Stimulated activated CD4-positive, alpha-beta T cell treated with anti-CD3 and anti-CD28 coated beads, Interleukin-15, amount 100 ng/mL, for 24 hours (primary cell): ENCODE results near the gene PHACTR3.
"Not testable (repeated sequence)": the region's sequence is repeated elsewhere in the genome, so short reads cannot be mapped to it uniquely, and the experiment has no call there.

Experiments used
- DNase-seq: peaks from one replicate; pipeline ENCODE4 v3.0.0-alpha.2; 2020

The PHACTR3 gene

DNA sequence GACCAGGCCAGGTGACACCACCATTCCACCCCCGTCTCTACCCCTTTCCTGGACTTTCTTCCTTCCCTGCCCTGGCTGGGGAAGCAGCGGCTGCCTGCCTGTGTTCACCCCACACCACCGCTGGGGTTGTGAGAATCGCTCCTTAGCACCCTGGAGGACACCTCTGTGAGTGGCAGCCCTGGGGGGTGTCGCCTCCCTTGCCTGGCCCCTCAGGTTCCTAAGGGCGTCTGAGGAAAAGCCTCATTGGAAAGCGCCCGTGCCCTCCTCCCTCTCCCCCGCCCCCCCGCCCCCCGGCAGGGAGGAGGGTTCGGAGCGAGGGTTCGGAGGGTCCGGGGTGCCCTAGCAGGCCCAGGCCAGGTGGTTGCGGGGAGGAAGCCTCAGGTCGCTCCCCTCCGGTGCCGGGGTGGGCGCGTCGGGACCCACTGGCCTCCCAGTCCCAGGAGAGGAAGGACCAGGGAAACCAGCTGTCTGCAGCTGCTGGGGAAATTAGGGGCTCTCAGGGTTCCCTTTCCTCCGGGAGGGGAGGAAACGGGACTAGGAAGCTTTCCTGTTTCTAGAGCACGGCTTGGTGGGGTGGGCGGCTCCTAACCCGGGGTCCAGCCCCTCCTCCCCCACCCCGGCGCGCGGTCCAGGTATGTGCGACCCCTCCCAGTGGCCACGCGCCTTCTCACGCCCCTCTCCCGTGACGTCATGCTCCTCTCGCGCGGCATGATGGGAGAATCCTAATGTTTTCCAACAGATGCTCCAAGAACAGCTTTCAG lies at the start of gene PHACTR3:
Gene PHACTR3 (plus strand): TSS at position 760 of the 761 bp plus-strand sequence. CDS start 475 bp downstream, outside the sequence.
- DNase-seq, result no peak

- not testable (repeated sequence) for DNase-seq
Measured at GRCh38 chr20:59557733-59558529, 46.4 kb upstream of the PHACTR3 start.

GRCh38 chr20:59559024-59559817 lies 45.1 kb upstream of the PHACTR3 start:
- no peak for DNase-seq

- DNase-seq, result no peak
Measured at GRCh38 chr20:59559863-59560262, 44.5 kb upstream of the PHACTR3 start.

DNA sequence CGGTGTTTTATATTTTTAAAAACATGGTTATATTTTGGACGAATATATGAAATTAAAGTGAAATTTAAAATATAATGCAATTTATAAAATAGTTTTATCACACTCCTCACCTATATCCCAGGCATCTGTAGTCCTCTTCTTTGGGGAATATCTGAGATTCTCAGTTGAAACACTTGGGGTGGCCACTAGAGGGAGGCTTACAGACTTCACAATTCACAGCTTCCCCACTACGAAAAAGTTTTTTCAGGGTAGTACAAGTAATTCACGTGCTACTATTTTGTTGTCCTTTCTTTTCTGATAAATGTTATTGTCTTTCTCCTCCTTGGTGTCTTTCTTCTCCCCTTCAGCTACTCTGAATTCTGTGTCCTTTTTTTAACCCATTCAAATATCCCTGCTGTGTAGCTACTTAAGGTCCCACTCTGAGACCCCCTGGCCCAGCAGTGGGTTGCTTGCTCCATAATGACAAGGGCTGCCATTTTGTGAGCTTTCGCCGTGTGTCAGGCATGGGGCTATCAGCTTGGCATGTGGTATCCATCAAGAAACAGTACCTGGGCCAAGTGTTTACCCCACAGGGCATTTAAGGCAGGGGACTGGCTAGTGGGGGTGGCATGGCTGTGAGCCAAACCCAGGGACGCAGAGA lies 43.6 kb upstream of the PHACTR3 start:
- no peak for DNase-seq

DNA sequence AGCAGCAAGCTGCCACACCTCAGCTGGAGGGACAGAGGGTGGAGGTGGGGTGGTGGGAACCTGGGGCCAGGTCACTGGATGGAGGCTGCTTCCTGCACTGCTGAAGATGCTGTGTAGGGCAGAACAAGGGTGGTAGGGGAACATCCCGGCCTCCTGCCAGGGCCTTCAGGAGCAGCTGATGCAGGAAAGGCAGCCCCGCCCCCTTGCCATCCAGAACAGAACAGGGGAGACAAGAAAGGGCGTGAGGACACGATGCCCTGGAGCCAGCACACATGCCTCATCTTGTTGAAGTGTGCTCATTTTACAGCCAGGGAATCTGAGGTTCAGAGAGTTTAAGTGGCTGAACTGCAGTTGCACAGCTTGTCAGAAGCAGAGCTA lies 43.1 kb upstream of the PHACTR3 start:
- DNase-seq, result no peak

GRCh38 chr20:59561614-59562277 lies 42.6 kb upstream of the PHACTR3 start:
- no peak for DNase-seq

DNA sequence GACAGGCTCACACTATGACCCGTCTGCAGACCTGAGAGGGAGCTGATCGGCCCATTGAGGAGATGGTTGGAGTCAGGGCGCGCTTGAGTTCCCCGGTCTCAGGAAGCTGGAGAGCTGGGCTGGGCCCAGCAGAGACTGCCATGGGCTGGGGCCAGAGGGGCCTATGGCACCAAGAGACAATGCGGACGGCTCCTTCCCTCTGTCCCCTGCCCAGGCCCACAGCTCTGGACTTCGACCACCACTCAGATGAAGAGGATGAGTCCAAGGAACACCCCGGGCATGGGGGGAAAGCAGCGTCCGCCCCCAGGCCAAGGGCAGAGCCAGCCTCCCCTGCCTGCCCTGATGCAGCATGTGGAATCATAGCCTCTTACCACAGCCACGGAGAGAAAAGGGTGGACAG lies 40.2 kb upstream of the PHACTR3 start:
- DNase-seq, result no peak

DNA sequence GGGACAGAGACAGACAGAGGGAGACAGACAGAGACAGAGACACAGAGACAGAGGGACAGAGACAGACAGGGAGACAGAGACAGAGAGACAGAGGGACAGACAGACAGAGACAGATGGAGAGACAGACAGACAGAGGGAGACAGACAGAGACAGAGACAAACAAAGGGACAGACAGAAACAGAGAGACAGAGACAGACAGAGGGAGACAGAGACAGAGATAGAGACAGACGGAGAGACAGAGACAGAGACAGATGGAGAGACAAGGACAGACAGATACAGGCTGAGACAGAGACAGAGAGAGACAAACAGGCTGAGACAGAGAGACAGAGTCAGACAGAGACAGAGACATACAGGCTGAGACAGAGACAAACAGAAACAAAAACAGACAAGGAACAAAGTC lies 39.4 kb upstream of the PHACTR3 start:
- no peak for DNase-seq

GRCh38 chr20:59565768-59566461 lies 38.4 kb upstream of the PHACTR3 start:
- no peak for DNase-seq

- no peak for DNase-seq
Measured at GRCh38 chr20:59566631-59567524, 37.5 kb upstream of the PHACTR3 start.

- no peak for DNase-seq
Measured at GRCh38 chr20:59567585-59568508, 36.5 kb upstream of the PHACTR3 start.

DNA sequence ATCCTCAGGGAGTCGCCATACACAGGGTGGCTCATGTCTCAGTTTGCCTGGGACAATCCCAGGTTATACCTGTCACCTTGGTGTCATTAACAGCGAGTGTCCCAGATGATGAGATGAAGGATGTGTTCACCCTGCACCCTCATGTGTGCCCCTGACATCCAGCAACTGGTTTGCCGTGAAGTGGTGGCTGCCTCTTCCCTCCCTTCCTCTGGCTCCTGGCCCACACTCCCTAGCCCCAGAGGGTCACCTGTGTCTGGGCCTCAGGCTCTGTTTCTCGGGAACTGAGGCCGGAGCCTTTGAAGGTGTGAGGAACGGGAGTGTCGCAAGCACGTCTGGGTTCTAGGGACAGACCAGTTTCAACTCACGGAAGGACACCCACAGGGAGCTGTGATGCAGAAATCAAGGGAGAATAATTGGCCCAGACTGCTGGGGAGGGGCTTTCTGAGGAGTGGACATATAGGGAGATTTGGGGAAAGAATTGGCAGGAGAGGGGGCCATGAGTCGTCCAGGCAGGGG lies 35.8 kb upstream of the PHACTR3 start:
- no peak for DNase-seq

DNA sequence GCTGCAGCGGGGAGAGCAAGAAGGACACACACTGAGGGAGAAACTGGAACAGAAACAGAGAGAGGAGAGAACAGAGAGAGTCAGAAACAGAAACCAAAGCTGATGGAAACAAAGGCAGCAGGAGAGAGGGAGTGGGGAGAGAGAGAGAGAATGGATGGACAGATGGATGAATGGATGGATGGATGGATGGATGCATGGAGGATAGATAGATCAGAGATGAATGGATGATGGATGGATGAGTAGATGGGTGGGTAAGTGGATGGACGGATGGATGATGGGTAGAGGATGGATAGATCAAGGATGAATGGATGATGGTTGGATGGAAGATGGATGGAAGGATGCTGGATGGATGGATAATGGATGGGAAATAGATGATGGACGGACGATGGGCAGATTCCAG lies 35.0 kb upstream of the PHACTR3 start:
- no peak for DNase-seq

GRCh38 chr20:59571151-59571550 lies 33.2 kb upstream of the PHACTR3 start:
- DNase-seq, result no peak

DNA sequence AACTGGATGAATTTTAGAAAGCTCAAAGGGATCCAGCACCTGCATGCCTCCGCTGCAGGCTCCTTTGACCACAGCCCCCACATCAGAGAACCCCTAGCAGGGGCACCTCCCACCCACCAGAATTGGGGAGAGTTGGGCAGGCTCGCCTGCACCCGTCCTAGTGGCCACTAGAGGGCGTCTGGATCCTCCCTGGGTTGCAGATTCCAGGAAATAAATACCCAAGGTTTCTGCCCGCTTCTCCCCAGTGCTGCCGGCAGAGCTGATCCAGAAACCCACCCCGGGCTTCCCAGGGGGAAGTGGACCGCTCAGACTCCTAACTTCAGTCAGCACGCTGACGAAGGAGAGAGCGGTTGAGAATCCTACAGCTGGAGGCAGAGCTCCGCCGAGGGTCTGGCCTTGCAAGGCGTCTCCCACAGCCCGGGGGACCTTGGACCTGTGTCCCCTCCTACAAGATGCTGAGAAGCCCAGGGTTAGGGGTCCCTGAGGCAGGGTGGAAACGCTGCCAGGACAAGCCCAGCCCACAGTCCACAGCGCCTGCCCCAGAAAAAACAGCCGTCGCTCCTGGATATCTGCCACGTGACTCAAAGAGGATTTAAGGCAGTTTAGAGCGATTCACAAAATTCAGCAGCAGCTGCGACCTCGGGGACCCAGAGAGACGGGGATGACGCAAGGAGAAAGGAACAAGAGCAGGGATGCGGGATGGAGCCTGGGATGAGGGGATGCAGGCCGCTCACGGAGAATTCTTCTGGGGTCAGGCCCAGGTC lies 32.6 kb upstream of the PHACTR3 start:
- peak; percentile 74 for DNase-seq

- no peak for DNase-seq
Measured at GRCh38 chr20:59572515-59572914, 31.8 kb upstream of the PHACTR3 start.

DNA sequence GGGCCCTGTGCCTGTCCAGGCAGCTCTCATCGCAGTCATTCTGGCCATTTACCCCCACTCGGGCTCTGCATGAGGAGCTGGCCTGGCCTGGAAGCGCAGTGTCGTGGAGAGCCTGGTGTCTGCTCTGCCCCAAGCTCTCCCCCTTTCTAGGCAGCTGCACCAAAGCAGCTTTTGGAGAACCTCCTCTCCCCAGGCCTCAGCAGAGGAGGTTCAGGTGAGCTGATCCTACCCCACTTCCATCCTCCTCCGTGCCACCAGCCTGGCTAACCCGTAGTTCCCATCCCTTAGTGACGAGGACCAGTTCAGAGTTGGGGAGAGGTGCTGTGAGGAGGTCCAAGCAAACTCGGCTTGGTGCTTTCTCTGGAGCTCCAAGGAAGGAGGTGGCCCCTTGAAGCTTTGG lies 30.5 kb upstream of the PHACTR3 start:
- DNase-seq, result no peak
